Suprapubic skin (tissue), 4 donors: Measurements from ENCODE around the gene HSD17B8. TPM values are rescaled to one million over a fixed set of nuclear protein-coding genes. Genes with fewer than 3 reads are reported as not detected.

ENCODE experiments used
- DNase-seq, 2 donors: peaks; one replicate each; pipeline ENCODE4 v3.0.0-alpha.2; 2019; ENCODE audit warnings: low spot score in 2 of 2
- H3K27ac ChIP-seq: fragments of 200-600 bp; sonication (generic); one replicate; pipeline ENCODE4 v1.5.1; 2019
- H3K27me3 ChIP-seq: fragments of 200-600 bp; sonication (generic); one replicate; pipeline ENCODE4 v1.5.1; 2019
- H3K36me3 ChIP-seq: fragments of 200-600 bp; sonication (generic); one replicate; pipeline ENCODE4 v1.5.1; 2019
- H3K4me1 ChIP-seq: fragments of 200-600 bp; sonication (generic); one replicate; pipeline ENCODE4 v1.5.1; 2019
- H3K4me3 ChIP-seq: fragments of 200-600 bp; sonication (generic); one replicate; pipeline ENCODE4 v1.5.1; 2019; ENCODE audit warnings: mild to moderate bottlenecking
- H3K9me3 ChIP-seq: fragments of 200-600 bp; sonication (generic); one replicate; pipeline ENCODE4 v1.5.1; 2019
- EP300 ChIP-seq: sonication (generic); formaldehyde crosslinking; IDR thresholded peaks from one replicate; pipeline ENCODE4 v1.6.1; 2017; ENCODE audit warnings: antibody characterized with exemption
- POLR2A ChIP-seq, 2 donors: fragments of 450-650 bp; IDR thresholded peaks; one replicate each; pipeline ENCODE4 v1.6.1; 2017; ENCODE audit warnings: antibody characterized with exemption in 2 of 2, mild to moderate bottlenecking in 2 of 2, moderate library complexity in 2 of 2
- POLR2AphosphoS5 ChIP-seq, 3 donors: sonication (generic); formaldehyde crosslinking; IDR thresholded peaks; one replicate each; pipeline ENCODE4 v1.6.1; 2017; ENCODE audit warnings: antibody characterized with exemption in 3 of 3
- WGBS: methylation state at CpG from one replicate; pipeline ENCODE4 v1.1.5; 2018; 5-methylcytosine and 5-hydroxymethylcytosine counted together
- total RNA-seq, 4 donors: library from RNA; depleted of rRNA; stranded (reverse); fragments of >200 nt; gene quantifications; one replicate each; pipeline ENCODE4 v1.1.0, GENCODE V29; 2016
- TF ChIP-seq, protein P1 (sequence below), 2 donors: fragments of 200-600 bp in 1 of 2; fragments of 450-650 bp in 1 of 2; sonication (generic) in 1 of 2; IDR thresholded peaks; one replicate each; pipeline ENCODE4 v1.5.1; 2016 to 2019; ENCODE audit warnings: antibody characterized with exemption in 2 of 2, mild to moderate bottlenecking in 1 of 2, moderate library complexity in 1 of 2

The HSD17B8 gene
- total RNA-seq, 4 donors from 2014 or later: 26.2 to 66.0 (median 50.5) TPM

DNA sequence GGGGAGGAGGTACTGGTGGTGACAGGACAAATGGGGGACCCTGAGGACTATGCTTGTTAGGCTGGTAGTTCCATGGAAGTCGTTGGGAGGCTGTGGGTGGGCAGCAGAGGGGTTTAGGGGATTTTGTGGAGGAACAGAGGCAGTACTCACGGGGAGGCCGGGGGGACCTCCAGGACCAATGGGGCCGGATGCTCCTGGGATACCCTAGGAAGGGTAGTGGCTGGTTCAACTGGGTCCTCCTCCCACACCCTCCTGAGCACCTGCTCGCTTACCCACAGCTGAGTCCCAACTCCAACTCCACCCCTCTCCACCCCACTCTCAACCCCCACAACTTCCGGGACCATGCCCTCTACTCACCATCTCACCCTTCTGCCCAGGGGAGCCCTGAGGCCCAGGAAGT is 38.1 kb upstream of the HSD17B8 start:
- Histone ChIP-seq H3K4me3 (no peak overlapping the region), H3K36me3 (no peaks in the 10 kb centered on the region), H3K27ac (no peak overlapping the region), H3K27me3 (no peaks in the 10 kb centered on the region), H3K9me3 (no peaks in the 10 kb centered on the region), H3K4me1 (peaks cover 9% of the 10 kb centered on the region)
- DNase-seq: no peak
- no peak for TF ChIP-seq EP300
- TF ChIP-seq POLR2A (IDR thresholded peaks at IDR 0.05): no peak
- TF ChIP-seq, protein P1, sequence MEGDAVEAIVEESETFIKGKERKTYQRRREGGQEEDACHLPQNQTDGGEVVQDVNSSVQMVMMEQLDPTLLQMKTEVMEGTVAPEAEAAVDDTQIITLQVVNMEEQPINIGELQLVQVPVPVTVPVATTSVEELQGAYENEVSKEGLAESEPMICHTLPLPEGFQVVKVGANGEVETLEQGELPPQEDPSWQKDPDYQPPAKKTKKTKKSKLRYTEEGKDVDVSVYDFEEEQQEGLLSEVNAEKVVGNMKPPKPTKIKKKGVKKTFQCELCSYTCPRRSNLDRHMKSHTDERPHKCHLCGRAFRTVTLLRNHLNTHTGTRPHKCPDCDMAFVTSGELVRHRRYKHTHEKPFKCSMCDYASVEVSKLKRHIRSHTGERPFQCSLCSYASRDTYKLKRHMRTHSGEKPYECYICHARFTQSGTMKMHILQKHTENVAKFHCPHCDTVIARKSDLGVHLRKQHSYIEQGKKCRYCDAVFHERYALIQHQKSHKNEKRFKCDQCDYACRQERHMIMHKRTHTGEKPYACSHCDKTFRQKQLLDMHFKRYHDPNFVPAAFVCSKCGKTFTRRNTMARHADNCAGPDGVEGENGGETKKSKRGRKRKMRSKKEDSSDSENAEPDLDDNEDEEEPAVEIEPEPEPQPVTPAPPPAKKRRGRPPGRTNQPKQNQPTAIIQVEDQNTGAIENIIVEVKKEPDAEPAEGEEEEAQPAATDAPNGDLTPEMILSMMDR (IDR thresholded peaks at IDR 0.05): no peak
- no peak for TF ChIP-seq POLR2AphosphoS5 (IDR thresholded peaks at IDR 0.05)
- 84% methylated on average over 6 of the region's 6 CpGs for WGBS

DNA sequence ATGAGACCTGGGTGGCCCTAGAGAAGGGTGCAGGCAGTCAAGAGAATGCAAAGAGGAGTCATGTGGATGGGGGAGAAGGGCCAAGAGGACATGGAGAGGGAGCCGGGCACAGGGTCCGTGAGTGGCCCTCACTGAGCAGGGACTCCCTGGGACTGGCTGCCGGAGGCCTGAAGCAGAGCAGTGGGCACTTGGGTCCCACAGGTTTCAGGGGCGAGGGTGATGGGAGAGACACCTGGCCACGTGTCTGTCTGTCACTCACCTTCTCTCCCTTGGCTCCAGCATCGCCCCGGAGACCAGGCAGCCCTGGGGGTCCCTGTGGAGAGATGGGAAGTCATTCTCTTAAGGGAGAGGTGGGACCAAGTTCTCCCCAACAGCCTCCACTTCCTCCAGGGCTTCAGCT is 37.6 kb upstream of the HSD17B8 start:
- no peak overlapping the region for H3K27ac ChIP-seq
- H3K27me3 ChIP-seq: no peaks in the 10 kb centered on the region
- TF ChIP-seq, protein P1 (IDR thresholded peaks at IDR 0.05): no peak
- no peak for TF ChIP-seq POLR2AphosphoS5 (IDR thresholded peaks at IDR 0.05)
- TF ChIP-seq POLR2A (IDR thresholded peaks at IDR 0.05): no peak
- TF ChIP-seq EP300: no peak
- no peaks in the 10 kb centered on the region for H3K36me3 ChIP-seq
- no peak for DNase-seq
- H3K4me1 ChIP-seq: peaks cover 7% of the 10 kb centered on the region
- H3K9me3 ChIP-seq: no peaks in the 10 kb centered on the region
- no peak overlapping the region for H3K4me3 ChIP-seq
- 93% methylated on average over 3 of the region's 7 CpGs for WGBS

GRCh38 chr6:33167374-33168283 is 36.8 kb upstream of the HSD17B8 start:
- TF ChIP-seq POLR2A (IDR thresholded peaks at IDR 0.05): no peak
- TF ChIP-seq POLR2AphosphoS5 (IDR thresholded peaks at IDR 0.05): no peak
- TF ChIP-seq EP300: no peak
- TF ChIP-seq, protein P1 (IDR thresholded peaks at IDR 0.05): no peak
- DNase-seq: no peak
- Histone ChIP-seq H3K36me3 (no peaks in the 10 kb centered on the region), H3K4me3 (no peak overlapping the region), H3K27ac (no peak overlapping the region), H3K4me1 (peaks cover under 1% of the 10 kb centered on the region), H3K9me3 (no peaks in the 10 kb centered on the region), H3K27me3 (no peaks in the 10 kb centered on the region)
- 83% methylated on average over 16 of the region's 19 CpGs for WGBS

DNA sequence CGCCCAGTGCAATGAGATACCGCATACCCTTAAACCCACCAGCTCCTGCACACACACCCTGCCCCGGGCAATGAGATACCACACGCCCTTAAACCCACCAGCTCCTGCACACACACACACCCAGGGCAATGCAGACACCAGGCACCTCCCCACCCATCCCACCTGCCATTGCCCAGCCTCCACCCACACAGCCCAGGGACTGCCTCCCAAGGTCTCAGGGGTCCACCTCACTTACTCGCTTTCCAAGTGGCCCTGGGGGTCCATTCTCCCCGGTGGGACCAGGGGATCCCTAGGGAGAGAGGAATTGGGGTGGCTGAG is 36.2 kb upstream of the HSD17B8 start:
- no peak for DNase-seq
- no peak for TF ChIP-seq POLR2A (IDR thresholded peaks at IDR 0.05)
- TF ChIP-seq EP300: no peak
- no peak for TF ChIP-seq POLR2AphosphoS5 (IDR thresholded peaks at IDR 0.05)
- TF ChIP-seq, protein P1 (IDR thresholded peaks at IDR 0.05): no peak
- WGBS: 77% methylated on average over 6 of the region's 6 CpGs
- Histone ChIP-seq H3K27me3 (no peaks in the 10 kb centered on the region), H3K9me3 (no peaks in the 10 kb centered on the region), H3K4me3 (no peak overlapping the region), H3K36me3 (no peaks in the 10 kb centered on the region), H3K4me1 (no peaks in the 10 kb centered on the region), H3K27ac (no peak overlapping the region)

GRCh38 chr6:33168639-33169038 is 35.8 kb upstream of the HSD17B8 start:
- no peaks in the 10 kb centered on the region for H3K4me1 ChIP-seq
- no peak for DNase-seq
- 70% methylated on average over 5 of the region's 5 CpGs for WGBS
- TF ChIP-seq POLR2AphosphoS5 (IDR thresholded peaks at IDR 0.05) (no peak), EP300 (no peak), POLR2A (IDR thresholded peaks at IDR 0.05) (no peak)
- TF ChIP-seq, protein P1 (IDR thresholded peaks at IDR 0.05): no peak
- H3K36me3 ChIP-seq: no peaks in the 10 kb centered on the region
- no peak overlapping the region for H3K4me3 ChIP-seq
- no peak overlapping the region for H3K27ac ChIP-seq
- no peaks in the 10 kb centered on the region for H3K9me3 ChIP-seq
- no peaks in the 10 kb centered on the region for H3K27me3 ChIP-seq
